Measurements from ENCODE around the gene MGAT4A. TPM values are rescaled to one million over a fixed set of nuclear protein-coding genes. Genes with fewer than 3 reads are reported as not detected.

The MGAT4A gene
- total and polyA plus RNA-seq, 10 of the 15 experiments (the other 5 are each of a cell fraction or from before 2014, with no cell fraction given), result 4.3 to 23.4 (median 13.6) TPM

GRCh38 chr2:98739020-98739419, 8.1 kb upstream of the MGAT4A start:
- ATAC-seq, result no peak
- POLR2A ChIA-PET, result interaction anchor here (0.6 kb wide), 1 partner anchor 24 kb away, joined by 6 read pairs; no protein-coding TSS in a partner anchor

GRCh38 chr2:98738304-98738703, 7.4 kb upstream of the MGAT4A start:
- ChIA-PET CTCF (no interaction called here), RAD21 (ENCODE audit: unreplicated experiment) (interaction anchor here (0.5 kb wide), 1 partner anchor 26 kb away, joined by 3 read pairs; no protein-coding TSS in a partner anchor), SMC1A (ENCODE audit: uncharacterized antibody, unreplicated experiment) (interaction anchor here (0.8 to 1.4 kb wide), 3 partner anchors 9 to 89 kb away, joined by 3 to 4 read pairs (median 3); no protein-coding TSS in a partner anchor), POLR2A (interaction anchor here (0.6 kb wide), 3 partner anchors 12 to 42 kb away, joined by 3 to 6 read pairs (median 4); no protein-coding TSS in a partner anchor)
- Histone ChIP-seq H3K9me3 (replicated peaks; ENCODE audit: control insufficient read depth, insufficient read depth, low read length) (no peaks in the 10 kb centered on the region; the same call in 2 of the 3 replicates), H3K27ac (ENCODE audit: control insufficient read depth, insufficient read depth) (no peak overlapping the region), H4K20me1 (ENCODE audit: control insufficient read depth, insufficient read depth) (no peaks in the 10 kb centered on the region; the same call in 1 of the 2 replicates), H3K9ac (ENCODE audit: control insufficient read depth, insufficient read depth, low read length) (no peak overlapping the region), H3K27me3 (replicated peaks in 1 of 2; ENCODE audit: control insufficient read depth in 2 of 2, insufficient read depth in 2 of 2, low read length in 1 of 2) (no peaks in the 10 kb centered on the region), H3K36me3 (ENCODE audit: control insufficient read depth in 2 of 2, insufficient read depth in 2 of 2, low read length in 1 of 2) (no peaks in the 10 kb centered on the region), H3K4me2 (ENCODE audit: control insufficient read depth, insufficient read depth) (no peak overlapping the region), H3K4me1 (ENCODE audit: control insufficient read depth, insufficient read depth, low read length) (no peaks in the 10 kb centered on the region; the same call in 1 of the 2 replicates), H3K79me2 (ENCODE audit: control insufficient read depth, insufficient read depth, low read length) (no peaks in the 10 kb centered on the region), H3K4me3 (no peak overlapping the region), H2AFZ (ENCODE audit: control insufficient read depth, low read depth, low read length) (no peak overlapping the region)
- FAIRE-seq (no peak), ATAC-seq (no peak), DNase-seq (ENCODE audit: low read depth, low spot score) (no peak)
- TF ChIP-seq PAX8 (IDR thresholded peaks at IDR 0.05) (no peak), MLLT1 (IDR thresholded peaks at IDR 0.05) (no peak), MXI1 (IDR thresholded peaks at IDR 0.05; ENCODE audit: low read depth, low read length) (no peak), CHD2 (IDR thresholded peaks at IDR 0.05; ENCODE audit: borderline replicate concordance, low read depth, low read length) (no peak), FOXM1 (IDR thresholded peaks at IDR 0.05; ENCODE audit: low read depth, low read length) (no peak), TARDBP (IDR thresholded peaks at IDR 0.05; ENCODE audit: borderline replicate concordance) (no peak), FOXK2 (IDR thresholded peaks at IDR 0.05) (no peak), ELK1 (IDR thresholded peaks at IDR 0.05; ENCODE audit: low read depth, low read length) (no peak)
- in situ Hi-C loops (cut with MboI) (no loop called here), intact Hi-C loops (cut with micrococcal nuclease; ENCODE audit: unreplicated experiment) (no loop called here)
- 82% methylated on average over 3 of the region's 3 CpGs for WGBS (ENCODE audit: insufficient coverage, insufficient replicate concordance, low lambda C conversion rate, missing lambda C conversion rate)
- BruUV-seq (replicated peaks), result no TSS peak

More at GRCh38 chr2:98739020-98739419, 8.1 kb upstream of the MGAT4A start:
- H3K4me1 ChIP-seq (ENCODE audit: control insufficient read depth, insufficient read depth, low read length), result no peaks in the 10 kb centered on the region; the same call in 1 of the 2 replicates
- intact Hi-C loops (cut with micrococcal nuclease; ENCODE audit: unreplicated experiment), result no loop called here
- H3K4me3 ChIP-seq, result no peak overlapping the region
- H3K4me2 ChIP-seq (ENCODE audit: control insufficient read depth, insufficient read depth), result no peak overlapping the region
- H3K79me2 ChIP-seq (ENCODE audit: control insufficient read depth, insufficient read depth, low read length), result no peaks in the 10 kb centered on the region
- no peak overlapping the region for H3K27ac ChIP-seq (ENCODE audit: control insufficient read depth, insufficient read depth)
- no TSS peak for BruUV-seq (replicated peaks)
- CTCF ChIA-PET, result no interaction called here
- H3K27me3 ChIP-seq (replicated peaks in 1 of 2; ENCODE audit: control insufficient read depth in 2 of 2, insufficient read depth in 2 of 2, low read length in 1 of 2), result no peaks in the 10 kb centered on the region
- no peak for DNase-seq (ENCODE audit: low read depth, low spot score)
- H2AFZ ChIP-seq (ENCODE audit: control insufficient read depth, low read depth, low read length), result no peak overlapping the region
- RAD21 ChIA-PET (ENCODE audit: unreplicated experiment), result no interaction called here
- H3K9me3 ChIP-seq (replicated peaks; ENCODE audit: control insufficient read depth, insufficient read depth, low read length), result no peaks in the 10 kb centered on the region; the same call in 2 of the 3 replicates
- SMC1A ChIA-PET (ENCODE audit: uncharacterized antibody, unreplicated experiment), result interaction anchor here (1.1 kb wide), 1 partner anchor 90 kb away, joined by 3 read pairs; no protein-coding TSS in a partner anchor
- H4K20me1 ChIP-seq (ENCODE audit: control insufficient read depth, insufficient read depth), result no peaks in the 10 kb centered on the region; the same call in 1 of the 2 replicates
- TF ChIP-seq KDM1A (IDR thresholded peaks at IDR 0.05; ENCODE audit: borderline replicate concordance) (no peak), MEF2B (IDR thresholded peaks at IDR 0.05; ENCODE audit: partially characterized antibody, poor library complexity, severe bottlenecking) (no peak), GATAD2B (conservative IDR thresholded peaks at IDR 0.05; ENCODE audit: low read depth) (no peak)
- no peaks in the 10 kb centered on the region for H3K36me3 ChIP-seq (ENCODE audit: control insufficient read depth in 2 of 2, insufficient read depth in 2 of 2, low read length in 1 of 2)
- no peak for FAIRE-seq
- no peak overlapping the region for H3K9ac ChIP-seq (ENCODE audit: control insufficient read depth, insufficient read depth, low read length)
- in situ Hi-C loops (cut with MboI), result no loop called here

Data from GM12878 (cell line).